HCT116 (cell line): ENCODE data around the gene PRKN. TPM values are rescaled to one million over a fixed set of nuclear protein-coding genes. Genes with fewer than 3 reads are reported as not detected.

Experiments
- ATAC-seq: fragments of 200-7000 bp; cut with Tn5 transposase; 2 replicates; pipeline ENCODE4 v1.9.1; 2020; ENCODE audit warnings: mild to moderate bottlenecking, moderate library complexity
- BruUV-seq: library from RNA; stranded (reverse); fragments of 400-500 nt; replicated peaks from 2 replicates; lab custom pipeline; 2021; lab: Mats Ljungman, UMichigan
- CTCF ChIA-PET: fragments of 300-600 bp; sonication (Branson Sonifier 250); formaldehyde crosslinking; loops from one replicate; lab custom pipeline; 2021; ENCODE audit warnings: antibody characterized with exemption; lab: Charles Lee
- POLR2A ChIA-PET: fragments of 300-600, 350-600 bp; sonication (Branson Sonifier 250); formaldehyde crosslinking; loops from one replicate; lab custom pipeline; 2021; ENCODE audit warnings: antibody characterized with exemption; lab: Charles Lee
- RAD21 ChIA-PET, 2 experiments: fragments of 300-600 bp; sonication (Branson Sonifier 250); formaldehyde crosslinking; loops; one replicate each; lab custom pipeline; 2023; ENCODE audit warnings: low total read pairs in 2 of 2; ENCODE audit not compliant: uncharacterized antibody in 2 of 2, unreplicated experiment in 2 of 2, low non-redundant PET in 1 of 2; lab: Charles Lee
- DNase-seq: peaks from one replicate; pipeline ENCODE4 v3.0.0-alpha.2; 2010; ENCODE audit warnings: low read depth, low spot score
- H2AFZ ChIP-seq: fragments of 200-600 bp; shearing (Covaris generic), sonication (generic); 2 replicates; pipeline ENCODE4 v1.6.1; 2017; ENCODE audit warnings: low read depth, mixed run types, mixed read lengths, antibody characterized with exemption, low read length; ENCODE audit not compliant: poor library complexity, severe bottlenecking
- H3K27ac ChIP-seq: 2 replicates; pipeline ENCODE4 v1.5.1; 2012; ENCODE audit warnings: low read depth, low read length
- H3K27me3 ChIP-seq: fragments of 200-600 bp; sonication (generic); 2 replicates; pipeline ENCODE4 v1.6.1; 2016; ENCODE audit warnings: mixed run types, low read length, mixed read lengths; ENCODE audit not compliant: insufficient read depth
- H3K36me3 ChIP-seq, 2 experiments: fragments of 200-500 bp in 1 of 2; fragments of 200-600 bp in 1 of 2; sonication (Bioruptor generic) in 1 of 2; sonication (generic) in 1 of 2; 2 replicates each; pipeline versions ENCODE4 v1.5.1 to v1.6.1; 2014 to 2016; ENCODE audit warnings: low read length in 2 of 2, inconsistent platforms in 1 of 2, mixed read lengths in 1 of 2, mixed run types in 1 of 2; ENCODE audit not compliant: insufficient read depth in 2 of 2, control insufficient read depth in 1 of 2
- H3K4me1 ChIP-seq, 2 experiments: fragments of 200-600 bp in 1 of 2; sonication (generic) in 1 of 2; 2 replicates each; pipeline versions ENCODE4 v1.5.1 to v1.6.1; 2012 to 2017; ENCODE audit warnings: low read length in 2 of 2, inconsistent platforms in 1 of 2, mild to moderate bottlenecking in 1 of 2, mixed read lengths in 1 of 2, mixed run types in 1 of 2, moderate library complexity in 1 of 2; ENCODE audit not compliant: insufficient read depth in 2 of 2, control insufficient read depth in 1 of 2
- H3K4me2 ChIP-seq: fragments of 200-600 bp; sonication (generic); 2 replicates; pipeline ENCODE4 v1.6.1; 2017; ENCODE audit warnings: mixed run types, low read length, mixed read lengths
- H3K4me3 ChIP-seq, 2 experiments: fragments of 200-600 bp in 1 of 2; sonication (generic) in 1 of 2; replicated peaks in 1 of 2; 2 replicates each; pipeline ENCODE4 v1.5.1; 2011 to 2016; ENCODE audit warnings: low read length in 2 of 2, control low read depth in 1 of 2, low read depth in 1 of 2, mild to moderate bottlenecking in 1 of 2, mixed read lengths in 1 of 2, mixed run types in 1 of 2
- H3K79me2 ChIP-seq: fragments of 200-600 bp; sonication (generic); 2 replicates; pipeline ENCODE4 v1.6.1; 2017; ENCODE audit warnings: mild to moderate bottlenecking, mixed run types, low read length, moderate library complexity, mixed read lengths; ENCODE audit not compliant: insufficient read depth
- H3K9ac ChIP-seq: fragments of 200-600 bp; sonication (generic); 2 replicates; pipeline ENCODE4 v1.6.1; 2016; ENCODE audit warnings: low read length, mixed read lengths
- H3K9me2 ChIP-seq: fragments of 200-600 bp; sonication (generic), shearing (Covaris generic); 2 replicates; pipeline ENCODE4 v1.6.1; 2017; ENCODE audit warnings: mixed run types, mild to moderate bottlenecking, moderate library complexity; ENCODE audit not compliant: insufficient read depth
- H3K9me3 ChIP-seq, 2 experiments: fragments of 200-500 bp in 1 of 2; fragments of 200-600 bp in 1 of 2; sonication (Bioruptor generic) in 1 of 2; sonication (generic) in 1 of 2; 2 replicates each; pipeline ENCODE4 v1.6.1; 2014 to 2017; ENCODE audit warnings: low read length in 2 of 2, mixed read lengths in 2 of 2, inconsistent platforms in 1 of 2, low read depth in 1 of 2, mild to moderate bottlenecking in 1 of 2, mixed run types in 1 of 2, moderate library complexity in 1 of 2; ENCODE audit not compliant: control insufficient read depth in 1 of 2, insufficient read depth in 1 of 2
- H4K20me1 ChIP-seq: fragments of 200-600 bp; sonication (generic), shearing (Covaris generic); 2 replicates; pipeline ENCODE4 v1.6.1; 2017; ENCODE audit warnings: mixed run types, mild to moderate bottlenecking, moderate library complexity; ENCODE audit not compliant: insufficient read depth
- CBX3 ChIP-seq: IDR thresholded peaks from 2 replicates; pipeline ENCODE4 v1.6.1; 2012; ENCODE audit warnings: low read depth
- CEBPB ChIP-seq: IDR thresholded peaks from 2 replicates; pipeline ENCODE4 v1.6.1; 2012; ENCODE audit warnings: low read depth
- CTCF ChIP-seq, 3 experiments: fragments of 200-600 bp in 1 of 3; sonication (generic) in 1 of 3; IDR thresholded peaks in 2 of 3; conservative IDR thresholded peaks in 1 of 3; 2 replicates each; pipeline ENCODE4 v1.5.1; 2012 to 2017; ENCODE audit warnings: low read depth in 2 of 3, low read length in 2 of 3, antibody characterized with exemption in 1 of 3, borderline replicate concordance in 1 of 3, control low read depth in 1 of 3, mild to moderate bottlenecking in 1 of 3, mixed read lengths in 1 of 3, mixed run types in 1 of 3, moderate library complexity in 1 of 3; ENCODE audit not compliant: insufficient read depth in 1 of 3
- ELF1 ChIP-seq: IDR thresholded peaks from 2 replicates; pipeline ENCODE4 v1.6.1; 2012; ENCODE audit warnings: low read depth, borderline replicate concordance
- EZH2phosphoT487 ChIP-seq: fragments of 200-600 bp; IDR thresholded peaks from 2 replicates; pipeline ENCODE4 v1.6.1; 2018; ENCODE audit warnings: antibody characterized with exemption, borderline replicate concordance
- JUND ChIP-seq: IDR thresholded peaks from 2 replicates; pipeline ENCODE4 v1.6.1; 2012
- SIN3A ChIP-seq: IDR thresholded peaks from 2 replicates; pipeline ENCODE4 v1.6.1; 2012; ENCODE audit warnings: low read depth
- SP1 ChIP-seq: IDR thresholded peaks from 2 replicates; pipeline ENCODE4 v1.6.1; 2012; ENCODE audit warnings: low read depth
- SRF ChIP-seq: IDR thresholded peaks from 2 replicates; pipeline ENCODE4 v1.6.1; 2012; ENCODE audit warnings: low read depth
- YY1 ChIP-seq: IDR thresholded peaks from 2 replicates; pipeline ENCODE4 v1.6.1; 2011; ENCODE audit warnings: low read length, low read depth, moderate library complexity, mild to moderate bottlenecking; ENCODE audit not compliant: insufficient replicate concordance; ENCODE audit errors: extremely low read depth
- ZFX ChIP-seq: fragments of 450-650 bp; IDR thresholded peaks from 2 replicates; pipeline ENCODE4 v1.6.1; 2017
- ZNF274 ChIP-seq: fragments of 200-500 bp; sonication (Bioruptor generic); IDR thresholded peaks from 2 replicates; pipeline ENCODE4 v1.6.1; 2014; ENCODE audit warnings: mild to moderate bottlenecking, low read depth, low read length, inconsistent platforms
- intact Hi-C: fragments of 100-400 bp; cut with micrococcal nuclease; formaldehyde crosslinking; loops from 2 replicates; pipeline ENCODE4 v1.10.0; 2022
- total RNA-seq: library from RNA; stranded (reverse); gene quantifications from one replicate; pipeline ENCODE4 v1.2.1, GENCODE V29; 2021; ENCODE audit not compliant: unreplicated experiment
- TF ChIP-seq, protein P1 (sequence below): IDR thresholded peaks from 2 replicates; pipeline ENCODE4 v1.6.1; 2012; ENCODE audit warnings: low read depth
- TF ChIP-seq, protein P2 (sequence below): IDR thresholded peaks from 2 replicates; pipeline ENCODE4 v1.6.1; 2011; ENCODE audit warnings: mild to moderate bottlenecking, low read length, moderate library complexity; ENCODE audit not compliant: insufficient replicate concordance; ENCODE audit errors: extremely low read depth

PRKN gene
- total RNA-seq, 1 experiment from 2014 or later = 2.6 TPM

DNA sequence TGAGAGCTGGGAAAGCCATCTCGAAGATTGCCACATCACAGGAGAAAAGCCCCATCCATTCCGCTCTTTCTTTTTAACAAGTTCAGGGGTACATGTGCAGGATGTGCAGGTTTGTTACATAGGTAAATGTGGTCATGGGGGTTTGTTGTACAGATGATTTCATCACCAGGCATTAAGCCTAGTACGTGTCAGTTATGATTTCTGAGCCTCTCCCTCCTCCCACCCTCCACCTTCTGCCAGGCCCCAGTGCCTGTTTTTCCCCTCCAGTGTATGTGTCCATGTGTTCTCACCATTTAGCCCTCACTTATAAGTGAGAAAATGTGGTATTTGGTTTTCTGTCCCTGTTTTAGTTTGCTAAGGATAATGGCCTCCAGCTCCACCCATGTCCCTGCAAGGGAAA, 887.2 kb downstream of the PRKN start:
- ChIA-PET POLR2A (no interaction called here), RAD21 (no interaction called here), CTCF (no interaction called here)
- Histone ChIP-seq H3K79me2 (no peaks in the 10 kb centered on the region), H3K9me3 (no peaks in the 10 kb centered on the region), H3K4me2 (no peak overlapping the region), H4K20me1 (no peaks in the 10 kb centered on the region), H3K27ac (no peak overlapping the region), H2AFZ (no peak overlapping the region), H3K9me2 (no peaks in the 10 kb centered on the region), H3K4me1 (no peaks in the 10 kb centered on the region), H3K9ac (no peak overlapping the region), H3K36me3 (no peaks in the 10 kb centered on the region), H3K27me3 (no peaks in the 10 kb centered on the region), H3K4me3 (no peak overlapping the region)
- DNase-seq = no peak
- no peak for ATAC-seq
- intact Hi-C loops = no loop called here
- no TSS peak for BruUV-seq
- TF ChIP-seq, protein P1, sequence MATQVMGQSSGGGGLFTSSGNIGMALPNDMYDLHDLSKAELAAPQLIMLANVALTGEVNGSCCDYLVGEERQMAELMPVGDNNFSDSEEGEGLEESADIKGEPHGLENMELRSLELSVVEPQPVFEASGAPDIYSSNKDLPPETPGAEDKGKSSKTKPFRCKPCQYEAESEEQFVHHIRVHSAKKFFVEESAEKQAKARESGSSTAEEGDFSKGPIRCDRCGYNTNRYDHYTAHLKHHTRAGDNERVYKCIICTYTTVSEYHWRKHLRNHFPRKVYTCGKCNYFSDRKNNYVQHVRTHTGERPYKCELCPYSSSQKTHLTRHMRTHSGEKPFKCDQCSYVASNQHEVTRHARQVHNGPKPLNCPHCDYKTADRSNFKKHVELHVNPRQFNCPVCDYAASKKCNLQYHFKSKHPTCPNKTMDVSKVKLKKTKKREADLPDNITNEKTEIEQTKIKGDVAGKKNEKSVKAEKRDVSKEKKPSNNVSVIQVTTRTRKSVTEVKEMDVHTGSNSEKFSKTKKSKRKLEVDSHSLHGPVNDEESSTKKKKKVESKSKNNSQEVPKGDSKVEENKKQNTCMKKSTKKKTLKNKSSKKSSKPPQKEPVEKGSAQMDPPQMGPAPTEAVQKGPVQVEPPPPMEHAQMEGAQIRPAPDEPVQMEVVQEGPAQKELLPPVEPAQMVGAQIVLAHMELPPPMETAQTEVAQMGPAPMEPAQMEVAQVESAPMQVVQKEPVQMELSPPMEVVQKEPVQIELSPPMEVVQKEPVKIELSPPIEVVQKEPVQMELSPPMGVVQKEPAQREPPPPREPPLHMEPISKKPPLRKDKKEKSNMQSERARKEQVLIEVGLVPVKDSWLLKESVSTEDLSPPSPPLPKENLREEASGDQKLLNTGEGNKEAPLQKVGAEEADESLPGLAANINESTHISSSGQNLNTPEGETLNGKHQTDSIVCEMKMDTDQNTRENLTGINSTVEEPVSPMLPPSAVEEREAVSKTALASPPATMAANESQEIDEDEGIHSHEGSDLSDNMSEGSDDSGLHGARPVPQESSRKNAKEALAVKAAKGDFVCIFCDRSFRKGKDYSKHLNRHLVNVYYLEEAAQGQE = no peak
- no peak for TF ChIP-seq CBX3
- TF ChIP-seq ELF1 = no peak
- no peak for TF ChIP-seq SIN3A
- TF ChIP-seq, protein P2, sequence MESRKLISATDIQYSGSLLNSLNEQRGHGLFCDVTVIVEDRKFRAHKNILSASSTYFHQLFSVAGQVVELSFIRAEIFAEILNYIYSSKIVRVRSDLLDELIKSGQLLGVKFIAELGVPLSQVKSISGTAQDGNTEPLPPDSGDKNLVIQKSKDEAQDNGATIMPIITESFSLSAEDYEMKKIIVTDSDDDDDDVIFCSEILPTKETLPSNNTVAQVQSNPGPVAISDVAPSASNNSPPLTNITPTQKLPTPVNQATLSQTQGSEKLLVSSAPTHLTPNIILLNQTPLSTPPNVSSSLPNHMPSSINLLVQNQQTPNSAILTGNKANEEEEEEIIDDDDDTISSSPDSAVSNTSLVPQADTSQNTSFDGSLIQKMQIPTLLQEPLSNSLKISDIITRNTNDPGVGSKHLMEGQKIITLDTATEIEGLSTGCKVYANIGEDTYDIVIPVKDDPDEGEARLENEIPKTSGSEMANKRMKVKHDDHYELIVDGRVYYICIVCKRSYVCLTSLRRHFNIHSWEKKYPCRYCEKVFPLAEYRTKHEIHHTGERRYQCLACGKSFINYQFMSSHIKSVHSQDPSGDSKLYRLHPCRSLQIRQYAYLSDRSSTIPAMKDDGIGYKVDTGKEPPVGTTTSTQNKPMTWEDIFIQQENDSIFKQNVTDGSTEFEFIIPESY = no peak
- TF ChIP-seq ZNF274 = no peak
- TF ChIP-seq EZH2phosphoT487 = no peak
- TF ChIP-seq SRF = no peak
- TF ChIP-seq ZFX = no peak
- no peak for TF ChIP-seq CEBPB
- no peak for TF ChIP-seq JUND
- no peak for TF ChIP-seq YY1
- no peak for TF ChIP-seq CTCF (IDR thresholded peaks at IDR 0.05 in 2 of 3, conservative IDR thresholded peaks at IDR 0.05 in 1 of 3; ENCODE audit: borderline replicate concordance in 1 of 3, insufficient read depth in 1 of 3, low read depth in 2 of 3, low read length in 2 of 3)
- no peak for TF ChIP-seq SP1
